SK-N-SH treated with all-trans-retinoic acid at 6 μM for 48 hours (cell line): Measurements from ENCODE around the gene GTF2A1.

Experiments used
- ARNTL ChIP-seq: fragments of 450-650 bp; formaldehyde crosslinking; IDR thresholded peaks from 2 replicates; pipeline ENCODE4 v1.5.0; 2020; ENCODE audit warnings: low read depth, mild to moderate bottlenecking, moderate library complexity, borderline replicate concordance
- BACH2 ChIP-seq: fragments of 250-450 bp; sonication (Bioruptor Pico); IDR thresholded peaks from 2 replicates; pipeline ENCODE4 v1.9.0; 2021; ENCODE audit warnings: mild to moderate bottlenecking, borderline replicate concordance
- CSDC2 ChIP-seq: fragments of 250-450 bp; sonication (Bioruptor Pico); IDR thresholded peaks from 2 replicates; pipeline ENCODE4 v1.5.0; 2020; ENCODE audit warnings: mild to moderate bottlenecking, moderate library complexity
- ESRRG ChIP-seq: fragments of 250-450 bp; sonication (Bioruptor Pico); IDR thresholded peaks from 2 replicates; pipeline ENCODE4 v1.6.1; 2021; ENCODE audit warnings: mild to moderate bottlenecking
- GLIS3 ChIP-seq: fragments of 250-450 bp; sonication (Bioruptor Pico); IDR thresholded peaks from 2 replicates; pipeline ENCODE4 v1.5.0; 2020; ENCODE audit warnings: mild to moderate bottlenecking, moderate library complexity
- PATZ1 ChIP-seq: fragments of 250-450 bp; sonication (Bioruptor Pico); IDR thresholded peaks from 2 replicates; pipeline ENCODE4 v1.8.0; 2020; ENCODE audit warnings: mild to moderate bottlenecking, moderate library complexity, borderline replicate concordance
- SNAI2 ChIP-seq: fragments of 250-450 bp; sonication (Bioruptor Pico); IDR thresholded peaks from 2 replicates; pipeline ENCODE4 v1.5.0; 2020; ENCODE audit warnings: mild to moderate bottlenecking, moderate library complexity
- ZFP3 ChIP-seq: fragments of 250-450 bp; sonication (Bioruptor Pico); IDR thresholded peaks from 2 replicates; pipeline ENCODE4 v1.5.0; 2020; ENCODE audit warnings: mild to moderate bottlenecking, moderate library complexity
- ZFP30 ChIP-seq: fragments of 450-650 bp; formaldehyde crosslinking; IDR thresholded peaks from 2 replicates; pipeline ENCODE4 v1.5.0; 2022; ENCODE audit warnings: mild to moderate bottlenecking, moderate library complexity
- ZNF565 ChIP-seq: fragments of 450-650 bp; formaldehyde crosslinking; conservative IDR thresholded peaks from 2 replicates; pipeline ENCODE4 v1.5.0; 2020; ENCODE audit warnings: low read depth, mild to moderate bottlenecking, moderate library complexity
- ZNF70 ChIP-seq: fragments of 450-650 bp; formaldehyde crosslinking; IDR thresholded peaks from 2 replicates; pipeline ENCODE4 v1.5.0; 2020; ENCODE audit warnings: mild to moderate bottlenecking, moderate library complexity
- ZNF8 ChIP-seq: fragments of 450-650 bp; formaldehyde crosslinking; IDR thresholded peaks from 2 replicates; pipeline ENCODE4 v1.5.0; 2020; ENCODE audit warnings: mild to moderate bottlenecking, moderate library complexity
- TF ChIP-seq, protein P1 (sequence below): fragments of 250-450 bp; sonication (Bioruptor Pico); IDR thresholded peaks from 2 replicates; pipeline ENCODE4 v1.5.1; 2020; ENCODE audit warnings: low read depth, mild to moderate bottlenecking, moderate library complexity

DNA sequence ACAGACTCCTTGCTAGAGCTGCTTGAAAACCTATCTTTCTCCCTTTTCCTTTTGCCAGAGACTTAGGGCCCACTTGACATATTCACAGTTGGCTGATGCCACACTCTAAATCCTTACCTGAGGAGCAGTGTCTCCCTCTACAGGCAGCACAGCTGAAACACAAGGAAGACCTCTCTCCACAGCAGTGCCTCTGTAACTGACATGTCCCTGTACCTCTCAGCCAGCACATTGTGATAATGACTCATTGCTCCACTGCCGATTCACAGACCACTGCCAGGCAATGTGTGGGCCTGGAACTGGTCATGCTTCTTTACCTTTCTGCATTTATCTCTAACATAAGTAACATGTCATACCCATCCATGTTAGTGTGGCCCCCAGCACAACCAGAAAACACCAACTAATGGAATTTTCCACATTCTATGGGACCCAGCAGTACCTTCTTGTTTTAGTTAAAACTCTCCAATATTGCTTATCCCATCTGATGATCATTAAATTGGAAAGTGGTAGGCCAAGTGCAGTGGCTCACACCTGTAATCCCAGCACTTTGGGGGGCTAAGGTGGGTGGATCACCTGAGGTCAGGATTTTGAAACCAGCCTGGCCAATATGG, 56.5 kb downstream of the GTF2A1 start:
- no peak for TF ChIP-seq ZFP30
- no peak for TF ChIP-seq PATZ1
- no peak for TF ChIP-seq CSDC2
- TF ChIP-seq ZNF8 (CRISPR knock-in tag), result no peak
- TF ChIP-seq BACH2 (CRISPR knock-in tag), result no peak
- no peak for TF ChIP-seq ARNTL
- TF ChIP-seq, protein P1, sequence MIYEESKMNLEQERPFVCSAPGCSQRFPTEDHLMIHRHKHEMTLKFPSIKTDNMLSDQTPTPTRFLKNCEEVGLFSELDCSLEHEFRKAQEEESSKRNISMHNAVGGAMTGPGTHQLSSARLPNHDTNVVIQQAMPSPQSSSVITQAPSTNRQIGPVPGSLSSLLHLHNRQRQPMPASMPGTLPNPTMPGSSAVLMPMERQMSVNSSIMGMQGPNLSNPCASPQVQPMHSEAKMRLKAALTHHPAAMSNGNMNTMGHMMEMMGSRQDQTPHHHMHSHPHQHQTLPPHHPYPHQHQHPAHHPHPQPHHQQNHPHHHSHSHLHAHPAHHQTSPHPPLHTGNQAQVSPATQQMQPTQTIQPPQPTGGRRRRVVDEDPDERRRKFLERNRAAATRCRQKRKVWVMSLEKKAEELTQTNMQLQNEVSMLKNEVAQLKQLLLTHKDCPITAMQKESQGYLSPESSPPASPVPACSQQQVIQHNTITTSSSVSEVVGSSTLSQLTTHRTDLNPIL (CRISPR knock-in tag), result no peak
- no peak for TF ChIP-seq ZFP3
- TF ChIP-seq SNAI2 (CRISPR knock-in tag), result no peak
- no peak for TF ChIP-seq ESRRG
- no peak for TF ChIP-seq ZNF70
- TF ChIP-seq GLIS3 (CRISPR knock-in tag), result no peak
- TF ChIP-seq ZNF565 (CRISPR knock-in tag), result no peak
